Mucosa of descending colon (tissue), 3 donors: Measurements from ENCODE around the gene GRIK5. TPM values are rescaled to one million over a fixed set of nuclear protein-coding genes. Genes with fewer than 3 reads are reported as not detected.
"Not testable (repeated sequence)": the region's sequence is repeated elsewhere in the genome, so short reads cannot be mapped to it uniquely, and the experiment has no call there.

ENCODE experiments used
- ATAC-seq: fragments of 200-7000 bp; cut with Tn5 transposase; one replicate; pipeline ENCODE4 v1.9.1; 2020; ENCODE audit warnings: mild to moderate bottlenecking, moderate library complexity
- DNase-seq, 3 donors: peaks; one replicate each; pipeline ENCODE4 v3.0.0-alpha.2; 2020
- H3K36me3 ChIP-seq: fragments of 200-600 bp; one replicate; pipeline ENCODE4 v1.8.0; 2021; ENCODE audit warnings: low read depth, mild to moderate bottlenecking
- H3K4me1 ChIP-seq: fragments of 200-600 bp; one replicate; pipeline ENCODE4 v1.8.0; 2021; ENCODE audit warnings: low read depth, mild to moderate bottlenecking
- H3K4me3 ChIP-seq: fragments of 200-600 bp; one replicate; pipeline ENCODE4 v1.8.0; 2021; ENCODE audit warnings: mild to moderate bottlenecking
- H3K9me3 ChIP-seq: fragments of 200-600 bp; one replicate; pipeline ENCODE4 v1.8.0; 2021; ENCODE audit warnings: mild to moderate bottlenecking
- intact Hi-C, 2 donors: fragments of 100-400 bp; cut with DNase I in 1 of 2; cut with micrococcal nuclease in 1 of 2; formaldehyde crosslinking; loops; one replicate each; pipeline versions ENCODE4 v1.11.0 to v1.11.1; 2022; cut with DNase I, micrococcal nuclease
- total RNA-seq, 3 donors: library from RNA; stranded (reverse); fragmentation: NEBNext Ultra II Directional in 2 of 3; extraction: Animal tissue kit (Norgen Biotek cat#: 25700) in 2 of 3; gene quantifications; one replicate each; pipeline versions ENCODE4 v1.2.1 to v1.2.4, GENCODE V29; 2021 to 2023
- TF ChIP-seq, protein P1 (sequence below): fragments of 200-600 bp; IDR thresholded peaks from one replicate; pipeline ENCODE4 v1.8.0; 2022; ENCODE audit warnings: antibody characterized with exemption, mild to moderate bottlenecking
- donor health status: DM: no; HTN: no; CAD: no; lungs with moderate emphysema.
- donor health status: DM: no; HTN: no; CAD: no.
- donor health status: DM: no; HTN: yes; CAD: no.

GRIK5 gene
- total RNA-seq, 3 donors from 2014 or later = 0.67 to 25.8 (median 2.0) TPM

DNA sequence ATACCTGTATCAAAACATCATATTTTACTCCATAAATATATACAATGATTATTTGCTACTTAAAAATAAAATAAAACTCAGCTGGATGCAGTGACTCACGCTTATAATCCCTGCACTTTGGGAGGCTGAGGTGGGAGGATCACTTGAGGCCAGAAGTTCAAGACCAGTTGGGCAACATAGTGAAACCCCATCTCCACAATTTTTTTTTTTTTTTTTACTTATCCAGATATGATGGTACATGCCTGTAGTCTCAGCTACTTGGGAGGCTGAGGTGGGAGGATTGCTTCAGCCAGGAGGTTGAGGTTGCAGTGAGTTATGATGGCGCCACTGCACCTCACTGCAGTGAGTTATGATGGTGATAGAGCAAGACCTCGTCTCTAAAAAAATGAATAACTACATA is 39.9 kb upstream of the GRIK5 start:
- Histone ChIP-seq H3K36me3 (no peaks in the 10 kb centered on the region), H3K4me1 (no peaks in the 10 kb centered on the region), H3K9me3 (no peaks in the 10 kb centered on the region), H3K4me3 (no peak overlapping the region)
- TF ChIP-seq, protein P1, sequence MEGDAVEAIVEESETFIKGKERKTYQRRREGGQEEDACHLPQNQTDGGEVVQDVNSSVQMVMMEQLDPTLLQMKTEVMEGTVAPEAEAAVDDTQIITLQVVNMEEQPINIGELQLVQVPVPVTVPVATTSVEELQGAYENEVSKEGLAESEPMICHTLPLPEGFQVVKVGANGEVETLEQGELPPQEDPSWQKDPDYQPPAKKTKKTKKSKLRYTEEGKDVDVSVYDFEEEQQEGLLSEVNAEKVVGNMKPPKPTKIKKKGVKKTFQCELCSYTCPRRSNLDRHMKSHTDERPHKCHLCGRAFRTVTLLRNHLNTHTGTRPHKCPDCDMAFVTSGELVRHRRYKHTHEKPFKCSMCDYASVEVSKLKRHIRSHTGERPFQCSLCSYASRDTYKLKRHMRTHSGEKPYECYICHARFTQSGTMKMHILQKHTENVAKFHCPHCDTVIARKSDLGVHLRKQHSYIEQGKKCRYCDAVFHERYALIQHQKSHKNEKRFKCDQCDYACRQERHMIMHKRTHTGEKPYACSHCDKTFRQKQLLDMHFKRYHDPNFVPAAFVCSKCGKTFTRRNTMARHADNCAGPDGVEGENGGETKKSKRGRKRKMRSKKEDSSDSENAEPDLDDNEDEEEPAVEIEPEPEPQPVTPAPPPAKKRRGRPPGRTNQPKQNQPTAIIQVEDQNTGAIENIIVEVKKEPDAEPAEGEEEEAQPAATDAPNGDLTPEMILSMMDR = no peak
- intact Hi-C loops = no loop called here
- DNase-seq (no peak), ATAC-seq (no peak)

DNA sequence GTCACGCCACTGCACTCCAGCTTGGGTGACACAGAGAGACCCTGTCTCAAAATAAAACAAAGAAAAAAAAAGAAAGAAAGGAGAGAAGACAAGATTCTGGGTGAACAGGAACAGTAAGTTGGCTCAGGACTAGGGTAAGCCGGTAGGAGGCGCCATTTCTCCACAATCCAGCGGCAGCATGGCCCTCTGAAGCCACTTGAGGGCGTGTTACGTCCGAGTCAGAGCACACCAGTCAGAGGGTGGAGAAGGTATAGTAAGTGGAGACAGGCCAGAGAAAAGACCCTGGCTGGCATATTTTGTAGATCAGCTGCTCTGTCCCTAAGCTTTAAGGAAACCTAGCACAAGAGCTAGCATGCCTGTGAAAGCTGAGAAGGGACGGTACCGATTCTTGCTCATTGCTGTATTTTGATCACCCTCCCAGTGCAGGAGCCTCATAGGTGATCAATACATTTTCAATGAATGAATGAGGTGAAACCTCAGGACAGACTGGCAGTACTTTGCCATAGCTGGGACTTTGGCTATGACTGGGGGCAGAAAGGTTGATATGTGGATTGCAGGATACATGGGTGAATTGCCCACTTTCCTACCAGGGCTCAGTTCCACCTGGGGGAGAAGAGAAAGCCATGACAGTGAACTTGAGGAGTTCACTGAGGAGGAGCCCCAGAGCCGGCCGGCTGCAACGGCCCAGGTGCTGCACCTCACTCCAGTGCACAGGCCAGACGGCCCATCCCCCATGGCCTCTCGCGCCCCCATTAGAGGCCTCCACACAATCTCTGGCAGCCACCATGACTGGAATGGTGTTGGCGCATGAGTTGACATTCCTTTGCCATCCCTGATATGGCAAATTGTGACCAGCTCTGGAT is 38.8 kb upstream of the GRIK5 start:
- no peaks in the 10 kb centered on the region for H3K36me3 ChIP-seq
- ATAC-seq = peak; percentile 99
- peak; percentile 81 to 91 (median 86) for DNase-seq
- intact Hi-C loops = no loop called here
- H3K4me1 ChIP-seq = no peaks in the 10 kb centered on the region
- H3K9me3 ChIP-seq = no peaks in the 10 kb centered on the region
- TF ChIP-seq, protein P1 = peak; percentile 91
- H3K4me3 ChIP-seq = no peak overlapping the region

DNA sequence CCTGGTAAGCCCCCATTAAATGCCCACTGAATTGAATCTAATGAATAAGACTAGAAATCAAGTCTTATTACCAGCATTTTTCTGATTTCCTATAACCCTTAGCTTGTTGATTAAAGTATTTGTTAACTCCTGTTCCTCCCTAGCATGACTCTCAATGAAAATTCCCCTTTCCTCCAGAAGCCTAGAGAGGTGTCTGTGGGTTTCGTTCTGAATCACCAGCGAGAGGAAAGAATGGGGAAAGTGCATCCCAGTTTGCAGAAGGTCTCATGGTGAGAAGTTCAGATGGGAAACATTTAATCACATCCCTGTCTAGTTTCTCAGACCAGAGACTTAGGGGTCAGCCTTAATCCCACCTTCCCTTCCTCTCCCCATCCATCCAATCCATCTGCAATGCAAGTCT is 35.4 kb upstream of the GRIK5 start:
- intact Hi-C loops = no loop called here
- Histone ChIP-seq H3K4me1 (no peaks in the 10 kb centered on the region), H3K9me3 (no peaks in the 10 kb centered on the region), H3K4me3 (no peak overlapping the region), H3K36me3 (no peaks in the 10 kb centered on the region)
- DNase-seq = no peak
- no peak for ATAC-seq
- TF ChIP-seq, protein P1 = no peak

DNA sequence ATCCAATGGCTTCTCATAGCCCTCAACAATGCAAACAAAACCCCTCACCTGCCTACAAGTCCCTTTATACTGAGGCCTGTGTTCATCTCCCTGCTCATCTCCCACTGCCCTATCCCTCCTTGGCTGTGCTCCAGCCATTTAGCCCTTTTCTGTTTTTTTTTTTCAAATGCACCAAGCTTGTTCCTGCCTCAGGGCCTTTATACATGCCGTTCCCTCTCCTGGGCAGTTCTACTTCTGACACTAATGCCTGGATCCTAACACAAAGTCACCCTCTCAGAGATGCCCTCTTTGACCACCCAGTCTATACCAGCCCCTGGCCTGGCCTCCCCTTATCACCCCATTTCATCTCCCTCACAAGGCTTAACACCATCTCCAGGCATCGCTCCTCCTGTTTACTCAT is 32.9 kb upstream of the GRIK5 start:
- ATAC-seq = no peak
- intact Hi-C loops = no loop called here

DNA sequence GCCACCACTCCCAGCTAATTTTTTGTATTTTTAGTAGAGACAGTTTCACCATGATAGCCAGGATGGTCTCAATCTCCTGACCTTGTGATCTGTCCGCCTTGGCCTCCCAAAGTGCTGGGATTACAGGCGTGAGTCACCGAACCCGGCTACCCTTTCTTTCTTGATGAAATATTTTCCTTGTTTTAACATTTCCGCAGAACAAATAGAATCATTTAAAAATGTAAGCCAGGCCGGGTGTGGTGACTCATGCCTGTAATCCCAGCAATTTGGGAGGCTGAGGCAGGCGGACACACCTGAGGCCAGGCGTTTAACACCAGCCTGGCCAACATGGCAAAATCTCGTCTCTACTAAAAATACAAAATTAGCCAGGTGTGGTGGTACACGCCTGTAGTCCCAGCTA is 30.2 kb upstream of the GRIK5 start:
- H3K4me3 ChIP-seq, intact Hi-C loops, H3K36me3 ChIP-seq, H3K4me1 ChIP-seq, H3K9me3 ChIP-seq, DNase-seq, ATAC-seq: not testable (repeated sequence)

More for the DNA sequence above, 32.9 kb upstream of the GRIK5 start:
- no peak overlapping the region for H3K4me3 ChIP-seq
- no peaks in the 10 kb centered on the region for H3K36me3 ChIP-seq
- DNase-seq = no peak
- TF ChIP-seq, protein P1 = no peak
- H3K4me1 ChIP-seq = no peaks in the 10 kb centered on the region
- H3K9me3 ChIP-seq = no peaks in the 10 kb centered on the region

DNA sequence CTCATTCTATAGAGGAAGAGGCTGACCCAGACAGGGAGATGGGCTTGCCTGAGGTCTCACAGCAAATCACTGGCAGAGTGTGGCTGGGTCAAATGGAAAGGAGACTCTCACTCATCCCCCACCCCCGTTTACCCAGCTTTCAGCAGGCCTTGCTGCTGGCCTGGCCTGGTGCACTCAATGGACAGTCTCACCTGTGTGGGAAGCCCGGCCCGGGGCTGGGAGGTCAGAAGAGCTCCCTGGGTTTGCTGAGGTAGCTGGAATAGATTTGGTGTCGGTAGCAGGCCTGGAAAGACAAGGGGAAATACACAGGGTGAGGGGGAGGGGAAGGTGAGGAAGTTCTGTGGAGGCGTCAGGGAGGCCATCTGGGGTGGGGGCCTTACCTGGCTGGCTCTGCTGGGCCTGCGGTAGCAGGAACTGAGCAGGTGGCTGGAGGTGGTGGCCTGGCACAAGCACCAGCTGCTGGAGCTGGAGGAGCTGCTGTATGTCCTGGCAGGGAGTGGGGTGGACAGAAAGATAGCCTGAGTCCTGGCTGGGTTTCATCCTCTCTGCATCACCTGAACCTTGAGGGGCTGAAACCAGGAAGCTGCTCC is 29.4 kb upstream of the GRIK5 start:
- Histone ChIP-seq H3K4me3 (no peak overlapping the region), H3K36me3 (no peaks in the 10 kb centered on the region), H3K4me1 (no peaks in the 10 kb centered on the region), H3K9me3 (no peaks in the 10 kb centered on the region)
- no peak for DNase-seq
- no peak for ATAC-seq
- intact Hi-C loops = no loop called here
- TF ChIP-seq, protein P1 = no peak
